Activated naive CD8-positive, alpha-beta T cell treated with anti-CD3 and anti-CD28 coated beads for 36 hours (primary cell): ENCODE results near the gene ALX4. TPM values are rescaled to one million over a fixed set of nuclear protein-coding genes. Genes with fewer than 3 reads are reported as not detected.
A peak's percentile ranks its signal among the peaks of the same experiment; 100 is the strongest.

Source experiments
- DNase-seq: peaks from one replicate; pipeline ENCODE4 v3.0.0; 2021
- H3K27ac Mint-ChIP-seq: one replicate; pipeline ENCODE4 v1.8.0; 2022; ENCODE audit warnings: mild to moderate bottlenecking, moderate library complexity, mixed read lengths
- H3K27me3 Mint-ChIP-seq: one replicate; pipeline ENCODE4 v1.8.0; 2022; ENCODE audit warnings: mild to moderate bottlenecking, mixed read lengths
- H3K36me3 Mint-ChIP-seq: one replicate; pipeline ENCODE4 v1.8.0; 2021; ENCODE audit warnings: mild to moderate bottlenecking, mixed read lengths
- H3K4me1 Mint-ChIP-seq: one replicate; pipeline ENCODE4 v1.8.0; 2021; ENCODE audit warnings: mixed read lengths
- H3K4me3 Mint-ChIP-seq: one replicate; pipeline ENCODE4 v1.8.0; 2022; ENCODE audit warnings: mild to moderate bottlenecking, moderate library complexity, mixed read lengths
- H3K9me3 Mint-ChIP-seq: one replicate; pipeline ENCODE4 v1.8.0; 2022; ENCODE audit warnings: mixed read lengths
- total RNA-seq, 2 experiments: library from RNA; stranded (reverse); gene quantifications; one replicate each; pipeline ENCODE4 v1.2.3, GENCODE V29; 2021

Gene ALX4
- total RNA-seq: not detected

GRCh38 chr11:44309478-44310205 is at the start of gene ALX4:
Gene ALX4, minus strand, starts transcription at chr11:44310139. Its CDS starts 77 bp downstream, at chr11:44310062.
- H3K36me3 Mint-ChIP-seq: no peaks in the 10 kb centered on the region
- no peaks in the 10 kb centered on the region for H3K9me3 Mint-ChIP-seq
- no peak within 1 kb of the TSS for H3K27ac Mint-ChIP-seq
- peaks cover 97% of the 10 kb centered on the region for H3K27me3 Mint-ChIP-seq
- DNase-seq: peak; percentile 44
- H3K4me1 Mint-ChIP-seq: peaks cover 22% of the 10 kb centered on the region
- no peak within 1 kb of the TSS for H3K4me3 Mint-ChIP-seq

GRCh38 chr11:44359162-44359561 is 49.2 kb upstream of the ALX4 start:
- H3K27ac Mint-ChIP-seq: no peak overlapping the region
- H3K4me1 Mint-ChIP-seq: no peaks in the 10 kb centered on the region
- H3K4me3 Mint-ChIP-seq: no peak overlapping the region
- H3K36me3 Mint-ChIP-seq: no peaks in the 10 kb centered on the region
- H3K9me3 Mint-ChIP-seq: no peaks in the 10 kb centered on the region
- no peak for DNase-seq
- H3K27me3 Mint-ChIP-seq: peaks cover 16% of the 10 kb centered on the region

GRCh38 chr11:44358713-44359112 is 48.8 kb upstream of the ALX4 start:
- Mint-ChIP-seq H3K27ac (no peak overlapping the region), H3K9me3 (no peaks in the 10 kb centered on the region), H3K36me3 (no peaks in the 10 kb centered on the region), H3K4me1 (no peaks in the 10 kb centered on the region), H3K27me3 (peaks cover 19% of the 10 kb centered on the region), H3K4me3 (no peak overlapping the region)
- DNase-seq: no peak

- Mint-ChIP-seq H3K4me1 (no peaks in the 10 kb centered on the region), H3K36me3 (no peaks in the 10 kb centered on the region), H3K9me3 (no peaks in the 10 kb centered on the region), H3K27ac (no peak overlapping the region), H3K4me3 (no peak overlapping the region), H3K27me3 (peaks cover 25% of the 10 kb centered on the region)
- no peak for DNase-seq
Measured at GRCh38 chr11:44357711-44358110, 47.8 kb upstream of the ALX4 start.

GRCh38 chr11:44356351-44356750 is 46.4 kb upstream of the ALX4 start:
- Mint-ChIP-seq H3K36me3 (no peaks in the 10 kb centered on the region), H3K4me1 (no peaks in the 10 kb centered on the region), H3K9me3 (no peaks in the 10 kb centered on the region), H3K4me3 (no peak overlapping the region), H3K27me3 (peaks cover 34% of the 10 kb centered on the region), H3K27ac (no peak overlapping the region)
- DNase-seq: no peak

- Mint-ChIP-seq H3K4me1 (no peaks in the 10 kb centered on the region), H3K4me3 (no peak overlapping the region), H3K27me3 (peaks cover 28% of the 10 kb centered on the region), H3K27ac (no peak overlapping the region), H3K36me3 (no peaks in the 10 kb centered on the region), H3K9me3 (no peaks in the 10 kb centered on the region)
- no peak for DNase-seq
Measured at GRCh38 chr11:44351898-44352498, 42.1 kb upstream of the ALX4 start.

- no peaks in the 10 kb centered on the region for H3K36me3 Mint-ChIP-seq
- H3K4me1 Mint-ChIP-seq: no peaks in the 10 kb centered on the region
- H3K4me3 Mint-ChIP-seq: no peak overlapping the region
- no peak for DNase-seq
- H3K9me3 Mint-ChIP-seq: no peaks in the 10 kb centered on the region
- peaks cover 28% of the 10 kb centered on the region for H3K27me3 Mint-ChIP-seq
- no peak overlapping the region for H3K27ac Mint-ChIP-seq
Measured at GRCh38 chr11:44351006-44351660, 41.2 kb upstream of the ALX4 start.

GRCh38 chr11:44349328-44349727 is 39.4 kb upstream of the ALX4 start:
- Mint-ChIP-seq H3K27ac (no peak overlapping the region), H3K36me3 (no peaks in the 10 kb centered on the region), H3K27me3 (peaks cover 24% of the 10 kb centered on the region), H3K4me1 (no peaks in the 10 kb centered on the region), H3K9me3 (no peaks in the 10 kb centered on the region), H3K4me3 (no peak overlapping the region)
- no peak for DNase-seq

- Mint-ChIP-seq H3K9me3 (no peaks in the 10 kb centered on the region), H3K4me3 (no peak overlapping the region), H3K36me3 (no peaks in the 10 kb centered on the region), H3K27me3 (peaks cover 21% of the 10 kb centered on the region), H3K27ac (no peak overlapping the region), H3K4me1 (no peaks in the 10 kb centered on the region)
- DNase-seq: no peak
Measured at GRCh38 chr11:44348721-44349120, 38.8 kb upstream of the ALX4 start.

GRCh38 chr11:44348114-44348513 is 38.2 kb upstream of the ALX4 start:
- Mint-ChIP-seq H3K27ac (no peak overlapping the region), H3K4me1 (no peaks in the 10 kb centered on the region), H3K9me3 (no peaks in the 10 kb centered on the region), H3K27me3 (peaks cover 19% of the 10 kb centered on the region), H3K4me3 (no peak overlapping the region), H3K36me3 (no peaks in the 10 kb centered on the region)
- DNase-seq: no peak

GRCh38 chr11:44347538-44347937 is 37.6 kb upstream of the ALX4 start:
- Mint-ChIP-seq H3K4me1 (no peaks in the 10 kb centered on the region), H3K27ac (no peak overlapping the region), H3K36me3 (no peaks in the 10 kb centered on the region), H3K4me3 (no peak overlapping the region), H3K9me3 (no peaks in the 10 kb centered on the region), H3K27me3 (peaks cover 14% of the 10 kb centered on the region)
- DNase-seq: no peak

GRCh38 chr11:44346983-44347382 is 37.0 kb upstream of the ALX4 start:
- no peaks in the 10 kb centered on the region for H3K9me3 Mint-ChIP-seq
- H3K4me1 Mint-ChIP-seq: no peaks in the 10 kb centered on the region
- no peak overlapping the region for H3K27ac Mint-ChIP-seq
- no peak overlapping the region for H3K4me3 Mint-ChIP-seq
- no peak for DNase-seq
- peaks cover 11% of the 10 kb centered on the region for H3K27me3 Mint-ChIP-seq
- H3K36me3 Mint-ChIP-seq: no peaks in the 10 kb centered on the region

- H3K36me3 Mint-ChIP-seq: no peaks in the 10 kb centered on the region
- no peak overlapping the region for H3K4me3 Mint-ChIP-seq
- no peaks in the 10 kb centered on the region for H3K9me3 Mint-ChIP-seq
- no peak overlapping the region for H3K27ac Mint-ChIP-seq
- peaks cover 3% of the 10 kb centered on the region for H3K27me3 Mint-ChIP-seq
- DNase-seq: no peak
- no peaks in the 10 kb centered on the region for H3K4me1 Mint-ChIP-seq
Measured at GRCh38 chr11:44345781-44346180, 35.8 kb upstream of the ALX4 start.

GRCh38 chr11:44344921-44345320 is 35.0 kb upstream of the ALX4 start:
- DNase-seq: no peak
- Mint-ChIP-seq H3K36me3 (no peaks in the 10 kb centered on the region), H3K9me3 (no peaks in the 10 kb centered on the region), H3K27ac (no peak overlapping the region), H3K27me3 (no peaks in the 10 kb centered on the region), H3K4me3 (no peak overlapping the region), H3K4me1 (no peaks in the 10 kb centered on the region)

- Mint-ChIP-seq H3K27ac (no peak overlapping the region), H3K9me3 (no peaks in the 10 kb centered on the region), H3K4me3 (no peak overlapping the region), H3K4me1 (no peaks in the 10 kb centered on the region), H3K27me3 (peaks cover 2% of the 10 kb centered on the region), H3K36me3 (no peaks in the 10 kb centered on the region)
- no peak for DNase-seq
Measured at GRCh38 chr11:44344423-44344820, 34.5 kb upstream of the ALX4 start.
